Loucy (cell line): ENCODE data around the gene SUN1.

Experiments
- H2AFZ ChIP-seq: fragments of 200-600 bp; sonication (generic); 2 replicates; pipeline ENCODE4 v1.6.0; 2016; ENCODE audit warnings: antibody characterized with exemption, mild to moderate bottlenecking, low read length, moderate library complexity
- H3F3A ChIP-seq: fragments of 200-600 bp; 2 replicates; pipeline ENCODE4 v1.6.0; 2016; ENCODE audit warnings: antibody characterized with exemption, low read depth, mild to moderate bottlenecking
- H3K27me3 ChIP-seq: fragments of 200-600 bp; sonication (generic); 2 replicates; pipeline ENCODE4 v1.6.1; 2014; ENCODE audit warnings: low read length, mild to moderate bottlenecking; ENCODE audit not compliant: insufficient read depth, poor library complexity, severe bottlenecking
- H3K36me3 ChIP-seq: fragments of 200-600 bp; sonication (generic); 2 replicates; pipeline ENCODE4 v1.6.1; 2016; ENCODE audit warnings: low read length; ENCODE audit not compliant: insufficient read depth
- H3K4me1 ChIP-seq: fragments of 200-600 bp; sonication (generic); 2 replicates; pipeline ENCODE4 v1.5.1; 2014; ENCODE audit warnings: low read length, mild to moderate bottlenecking; ENCODE audit not compliant: insufficient read depth, poor library complexity, severe bottlenecking
- H3K4me2 ChIP-seq: fragments of 200-600 bp; sonication (generic); 2 replicates; pipeline ENCODE4 v1.6.0; 2014; ENCODE audit warnings: antibody characterized with exemption, low read length, low read depth, mild to moderate bottlenecking; ENCODE audit not compliant: poor library complexity, severe bottlenecking
- H3K4me3 ChIP-seq: fragments of 200-600 bp; sonication (generic); 2 replicates; pipeline ENCODE4 v1.5.1; 2014; ENCODE audit warnings: low read length, mild to moderate bottlenecking, mixed read lengths; ENCODE audit not compliant: poor library complexity, severe bottlenecking
- H3K79me2 ChIP-seq: fragments of 200-600 bp; sonication (generic); 2 replicates; pipeline ENCODE4 v1.6.1; 2014; ENCODE audit warnings: low read length; ENCODE audit not compliant: insufficient read depth
- H3K9ac ChIP-seq: fragments of 200-600 bp; sonication (generic); 2 replicates; pipeline ENCODE4 v1.6.0; 2014; ENCODE audit warnings: mild to moderate bottlenecking, low read depth, low read length, moderate library complexity; ENCODE audit not compliant: poor library complexity, severe bottlenecking
- H3K9me2 ChIP-seq: fragments of 200-600 bp; sonication (generic); replicated peaks from 2 replicates; pipeline ENCODE4 v1.6.1; 2016; ENCODE audit warnings: low read depth, low read length, mixed read lengths
- H3K9me3 ChIP-seq: fragments of 200-600 bp; sonication (generic); 2 replicates; pipeline ENCODE4 v1.6.1; 2014; ENCODE audit warnings: mild to moderate bottlenecking, antibody characterized with exemption, low read length, low read depth; ENCODE audit not compliant: insufficient read depth
- H4K20me1 ChIP-seq: fragments of 200-600 bp; sonication (generic); 2 replicates; pipeline ENCODE4 v1.6.0; 2014; ENCODE audit warnings: antibody characterized with exemption, low read length, mild to moderate bottlenecking; ENCODE audit not compliant: insufficient read depth, poor library complexity, severe bottlenecking
- EZH2phosphoT487 ChIP-seq: fragments of 200-600 bp; IDR thresholded peaks from 2 replicates; pipeline ENCODE4 v1.6.1; 2018; ENCODE audit warnings: antibody characterized with exemption, mild to moderate bottlenecking, moderate library complexity, borderline replicate concordance
- TF ChIP-seq, protein P1 (sequence below): fragments of 200-600 bp; sonication (generic); conservative IDR thresholded peaks from 2 replicates; pipeline ENCODE4 v1.5.1; 2014; ENCODE audit warnings: mild to moderate bottlenecking, antibody characterized with exemption, low read length

SUN1 gene

DNA sequence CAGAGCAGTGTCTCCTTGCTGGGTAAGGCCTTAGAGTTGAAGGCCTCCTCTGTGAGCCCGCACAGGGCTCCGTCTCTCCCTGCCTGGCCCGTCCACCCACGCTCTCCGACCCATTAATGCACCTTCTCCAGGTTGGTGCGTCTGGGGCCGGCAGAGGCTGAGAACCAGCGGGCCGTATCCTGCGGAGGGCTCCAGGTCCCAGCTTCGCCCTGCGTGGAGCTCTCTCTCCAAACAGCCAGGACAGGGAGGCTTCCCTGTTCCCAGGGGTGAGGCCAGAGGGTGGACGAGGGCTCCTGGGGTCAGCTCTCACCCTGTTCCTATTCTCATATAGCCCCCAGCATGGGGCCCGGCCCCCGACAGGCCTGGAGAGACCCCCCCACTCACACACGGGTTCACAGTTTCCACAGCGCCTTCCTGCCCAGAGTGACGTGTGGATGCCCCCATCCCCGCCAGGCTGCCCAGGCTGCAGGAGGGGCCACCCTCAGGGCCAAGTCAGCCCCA is 78.7 kb downstream of the SUN1 start:
- H3K4me2 ChIP-seq: no peak overlapping the region
- H2AFZ ChIP-seq: no peak overlapping the region
- TF ChIP-seq, protein P1, sequence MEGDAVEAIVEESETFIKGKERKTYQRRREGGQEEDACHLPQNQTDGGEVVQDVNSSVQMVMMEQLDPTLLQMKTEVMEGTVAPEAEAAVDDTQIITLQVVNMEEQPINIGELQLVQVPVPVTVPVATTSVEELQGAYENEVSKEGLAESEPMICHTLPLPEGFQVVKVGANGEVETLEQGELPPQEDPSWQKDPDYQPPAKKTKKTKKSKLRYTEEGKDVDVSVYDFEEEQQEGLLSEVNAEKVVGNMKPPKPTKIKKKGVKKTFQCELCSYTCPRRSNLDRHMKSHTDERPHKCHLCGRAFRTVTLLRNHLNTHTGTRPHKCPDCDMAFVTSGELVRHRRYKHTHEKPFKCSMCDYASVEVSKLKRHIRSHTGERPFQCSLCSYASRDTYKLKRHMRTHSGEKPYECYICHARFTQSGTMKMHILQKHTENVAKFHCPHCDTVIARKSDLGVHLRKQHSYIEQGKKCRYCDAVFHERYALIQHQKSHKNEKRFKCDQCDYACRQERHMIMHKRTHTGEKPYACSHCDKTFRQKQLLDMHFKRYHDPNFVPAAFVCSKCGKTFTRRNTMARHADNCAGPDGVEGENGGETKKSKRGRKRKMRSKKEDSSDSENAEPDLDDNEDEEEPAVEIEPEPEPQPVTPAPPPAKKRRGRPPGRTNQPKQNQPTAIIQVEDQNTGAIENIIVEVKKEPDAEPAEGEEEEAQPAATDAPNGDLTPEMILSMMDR: no peak
- no peaks in the 10 kb centered on the region for H3K9me3 ChIP-seq
- H3K9ac ChIP-seq: no peak overlapping the region
- H3K9me2 ChIP-seq: no peaks in the 10 kb centered on the region
- no peaks in the 10 kb centered on the region for H3K27me3 ChIP-seq
- no peaks in the 10 kb centered on the region for H4K20me1 ChIP-seq
- no peak overlapping the region for H3K4me3 ChIP-seq
- no peaks in the 10 kb centered on the region for H3K36me3 ChIP-seq
- no peaks in the 10 kb centered on the region for H3K4me1 ChIP-seq
- no peaks in the 10 kb centered on the region for H3F3A ChIP-seq
- no peaks in the 10 kb centered on the region for H3K79me2 ChIP-seq

DNA sequence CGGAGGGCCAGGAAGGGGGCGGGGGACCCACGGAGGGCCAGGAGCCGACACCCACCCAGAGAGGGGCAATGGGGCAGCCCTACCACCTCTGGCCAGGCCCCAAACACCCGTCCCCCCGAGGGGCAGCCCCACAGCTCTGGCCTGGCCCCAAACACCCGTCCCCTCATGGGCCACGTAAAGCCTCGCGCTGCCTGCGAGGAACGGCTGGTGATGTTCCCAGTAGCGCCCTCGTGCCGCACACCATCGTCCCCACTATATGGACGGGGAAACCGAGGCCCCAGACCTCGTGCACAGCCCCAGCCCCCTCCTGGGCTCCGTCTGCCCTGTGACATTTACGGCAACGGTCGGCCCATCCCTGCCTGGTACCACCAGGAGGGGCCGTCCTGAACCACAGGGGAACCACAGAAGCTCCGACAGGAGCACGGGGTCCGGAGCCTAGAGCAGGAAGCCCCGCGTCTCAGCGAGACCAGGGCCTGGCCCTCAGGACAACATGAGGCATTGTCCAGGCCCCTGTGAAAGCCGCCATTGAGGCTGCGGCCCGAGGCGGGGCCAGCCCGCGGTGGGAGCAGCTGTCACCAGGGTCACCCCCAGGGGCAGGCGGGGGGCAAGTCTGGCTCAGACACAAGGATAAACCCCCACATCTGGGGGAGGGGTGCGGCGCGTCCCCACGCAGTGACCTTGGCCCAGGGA is 79.7 kb downstream of the SUN1 start:
- no peaks in the 10 kb centered on the region for H3K36me3 ChIP-seq
- no peaks in the 10 kb centered on the region for H3K79me2 ChIP-seq
- no peak overlapping the region for H3K4me2 ChIP-seq
- H4K20me1 ChIP-seq: no peaks in the 10 kb centered on the region
- no peaks in the 10 kb centered on the region for H3F3A ChIP-seq
- no peaks in the 10 kb centered on the region for H3K4me1 ChIP-seq
- no peaks in the 10 kb centered on the region for H3K9me3 ChIP-seq
- no peak overlapping the region for H3K9ac ChIP-seq
- H2AFZ ChIP-seq: no peak overlapping the region
- TF ChIP-seq, protein P1: no peak
- TF ChIP-seq EZH2phosphoT487: no peak
- H3K4me3 ChIP-seq: no peak overlapping the region
- H3K27me3 ChIP-seq: no peaks in the 10 kb centered on the region
- no peaks in the 10 kb centered on the region for H3K9me2 ChIP-seq

DNA sequence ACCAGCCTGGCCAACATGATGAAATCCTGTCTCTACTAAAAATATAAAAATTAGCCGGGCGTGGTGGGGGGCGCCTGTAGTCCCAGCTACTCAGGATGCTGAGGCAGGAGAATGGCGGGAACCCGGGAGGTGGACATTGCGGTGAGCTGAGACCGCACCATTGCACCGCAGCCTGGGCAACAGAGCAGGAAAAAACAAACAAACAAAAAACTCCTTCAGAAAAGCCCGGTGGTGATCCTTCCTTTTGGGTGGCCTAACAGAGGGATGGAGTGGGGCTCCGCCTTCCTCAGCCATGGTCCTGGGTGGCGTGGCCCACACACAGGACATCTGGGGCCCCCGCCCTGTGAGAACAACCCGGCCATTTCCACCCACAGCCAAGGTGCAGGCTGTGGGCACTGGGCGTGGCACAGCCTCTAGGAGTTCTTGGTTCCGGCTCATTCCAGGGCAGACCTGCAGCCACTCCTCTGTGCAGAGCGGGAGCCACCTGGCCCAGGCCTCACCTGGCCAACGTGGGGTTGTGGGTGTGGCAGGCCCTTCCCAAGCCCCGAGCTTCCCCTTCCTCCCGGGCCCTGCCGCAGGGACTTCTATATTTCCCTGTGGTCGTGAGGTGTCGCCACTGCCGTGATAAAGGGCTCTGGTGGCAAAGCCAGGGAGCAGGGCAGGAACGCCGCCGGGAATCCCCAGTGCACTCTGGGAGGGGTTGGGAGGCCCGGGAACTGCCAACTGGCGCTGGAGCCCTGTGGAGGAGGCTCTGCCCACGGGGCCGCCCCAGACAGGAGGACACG is 81.7 kb downstream of the SUN1 start:
- Histone ChIP-seq H3K9me3 (no peaks in the 10 kb centered on the region), H3K4me3 (no peak overlapping the region), H3K36me3 (no peaks in the 10 kb centered on the region), H3K4me2 (no peak overlapping the region), H3K9me2 (no peaks in the 10 kb centered on the region), H3K4me1 (no peaks in the 10 kb centered on the region), H2AFZ (no peak overlapping the region), H3K79me2 (no peaks in the 10 kb centered on the region), H3K9ac (no peak overlapping the region), H3K27me3 (no peaks in the 10 kb centered on the region), H4K20me1 (no peaks in the 10 kb centered on the region), H3F3A (no peaks in the 10 kb centered on the region)
- TF ChIP-seq, protein P1: no peak
- no peak for TF ChIP-seq EZH2phosphoT487
